ENCODE results near the gene HSPA6.
"Not testable (repeated sequence)": the region's sequence is repeated elsewhere in the genome, so short reads cannot be mapped to it uniquely, and the experiment has no call there.

Gene HSPA6

DNA sequence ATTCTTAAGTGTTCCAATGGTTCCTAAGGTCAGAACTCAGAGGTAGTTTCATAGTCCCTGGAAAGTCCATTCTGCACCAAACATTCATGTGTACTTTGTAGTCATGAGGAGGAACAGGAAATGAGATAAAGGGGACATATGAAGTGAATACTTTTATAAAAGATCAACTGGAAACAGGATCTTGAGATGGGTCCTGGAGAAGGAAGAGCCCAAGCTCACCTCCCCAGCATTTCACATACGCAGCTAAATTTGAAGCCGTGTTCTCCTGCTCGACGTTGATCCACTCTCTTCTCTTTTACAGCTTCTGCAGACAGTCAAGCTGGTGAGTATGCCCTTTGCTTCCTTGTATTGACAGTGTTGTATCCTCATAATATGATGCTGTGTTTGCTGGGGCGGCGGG lies 18.7 kb upstream of the HSPA6 start:
- DNase-seq = no peak

DNA sequence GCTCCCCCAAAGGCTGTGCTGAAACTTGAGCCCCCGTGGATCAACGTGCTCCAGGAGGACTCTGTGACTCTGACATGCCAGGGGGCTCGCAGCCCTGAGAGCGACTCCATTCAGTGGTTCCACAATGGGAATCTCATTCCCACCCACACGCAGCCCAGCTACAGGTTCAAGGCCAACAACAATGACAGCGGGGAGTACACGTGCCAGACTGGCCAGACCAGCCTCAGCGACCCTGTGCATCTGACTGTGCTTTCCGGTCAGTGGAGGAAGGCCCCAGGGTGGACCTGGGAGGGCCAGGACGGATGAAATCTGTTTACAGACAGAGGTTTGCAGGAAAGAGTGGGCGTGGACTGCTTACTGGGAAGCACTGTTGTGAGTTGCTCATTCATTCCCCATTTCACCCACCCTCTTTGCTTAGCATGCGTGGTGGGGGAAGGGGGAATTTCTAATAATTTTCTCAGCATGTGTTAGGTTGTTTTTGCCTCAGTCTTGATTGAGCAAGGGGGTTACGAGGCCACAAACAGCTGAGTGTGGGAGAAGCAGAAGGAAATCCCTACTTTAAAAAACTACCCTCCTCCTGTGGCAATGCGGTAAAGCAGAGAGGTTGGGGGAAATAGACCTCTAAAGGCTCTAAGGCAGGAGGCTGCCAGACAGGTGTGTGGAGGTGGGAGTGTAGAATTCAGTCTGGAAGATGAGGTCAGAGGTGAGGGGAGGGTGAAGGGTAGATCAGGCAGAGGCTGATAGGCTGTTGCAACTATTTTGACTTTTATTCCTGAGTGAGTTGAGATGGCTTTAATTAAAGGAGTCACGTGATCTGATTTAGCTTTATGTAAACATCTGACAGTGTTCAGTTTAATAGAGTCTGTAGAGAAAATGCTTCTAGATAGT lies 17.8 kb upstream of the HSPA6 start:
- no peak for DNase-seq

DNA sequence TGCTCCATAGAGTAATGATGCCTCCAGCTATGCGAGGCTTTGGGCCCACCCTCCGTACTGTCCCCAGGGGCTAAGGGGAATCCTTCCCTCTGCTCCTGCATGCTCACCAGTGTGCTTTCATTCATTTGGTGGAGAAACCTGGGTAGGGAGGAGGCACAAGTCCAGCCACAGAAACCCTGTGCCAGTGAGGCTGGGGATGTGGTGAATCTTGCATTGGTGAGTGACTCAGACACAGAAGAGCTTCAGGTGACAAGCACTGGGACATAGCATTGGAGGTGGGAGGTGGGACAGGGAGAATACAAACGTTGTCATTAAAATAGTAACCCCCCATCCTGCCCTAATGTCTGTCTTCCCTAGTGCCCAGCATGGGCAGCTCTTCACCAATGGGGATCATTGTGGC lies 13.9 kb upstream of the HSPA6 start:
- no peak for DNase-seq

DNA sequence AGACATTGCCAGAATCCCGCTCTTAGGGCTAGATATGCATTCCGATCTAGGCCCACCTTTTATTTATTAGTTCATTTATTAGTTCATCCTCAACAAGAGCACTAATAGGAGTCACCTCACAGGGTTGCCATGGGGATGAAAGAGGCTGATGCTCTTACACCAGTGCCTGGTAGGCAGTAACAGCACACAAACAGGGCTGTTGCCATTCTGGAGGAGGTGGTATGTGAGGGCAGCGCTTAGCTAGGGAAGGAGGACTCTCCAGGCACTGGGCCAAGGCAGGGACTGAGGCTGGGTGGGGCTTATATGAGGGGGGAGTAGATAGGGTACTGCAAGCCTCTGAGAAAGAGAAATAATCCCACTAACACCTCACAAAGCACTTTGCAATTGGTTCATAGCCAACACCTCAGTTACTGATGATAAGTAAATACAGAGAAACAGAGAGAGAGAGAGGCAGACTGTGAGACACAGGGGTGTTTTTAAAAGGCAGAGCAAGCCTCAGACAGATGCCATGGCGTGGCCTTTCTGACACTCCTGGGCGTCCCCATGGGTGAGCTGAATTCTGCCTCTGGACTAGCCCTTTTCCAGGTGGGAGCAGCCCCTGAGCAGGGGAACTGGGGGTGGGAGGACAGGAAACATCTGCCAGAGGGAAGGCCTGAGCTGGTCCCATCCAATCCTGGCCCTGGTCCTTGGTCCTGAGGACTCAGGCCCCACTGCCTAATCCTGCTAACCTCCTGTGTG lies 13.2 kb upstream of the HSPA6 start:
- no peak for DNase-seq

DNA sequence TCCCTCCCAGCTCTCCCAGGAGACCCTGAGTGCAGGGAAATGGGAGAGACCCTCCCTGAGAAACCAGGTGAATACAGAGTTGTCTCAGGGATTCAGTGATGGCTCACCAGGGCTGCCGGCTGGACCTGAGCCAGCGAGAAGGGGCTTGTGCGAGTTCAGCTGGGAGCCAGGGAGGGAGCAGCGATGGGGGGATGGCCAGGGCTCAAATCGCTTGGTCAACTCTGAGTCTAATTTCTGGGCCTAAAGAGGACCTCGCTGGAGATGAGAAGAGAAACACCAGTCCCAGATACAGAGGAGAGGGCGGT lies 12.6 kb upstream of the HSPA6 start:
- DNase-seq = no peak

DNA sequence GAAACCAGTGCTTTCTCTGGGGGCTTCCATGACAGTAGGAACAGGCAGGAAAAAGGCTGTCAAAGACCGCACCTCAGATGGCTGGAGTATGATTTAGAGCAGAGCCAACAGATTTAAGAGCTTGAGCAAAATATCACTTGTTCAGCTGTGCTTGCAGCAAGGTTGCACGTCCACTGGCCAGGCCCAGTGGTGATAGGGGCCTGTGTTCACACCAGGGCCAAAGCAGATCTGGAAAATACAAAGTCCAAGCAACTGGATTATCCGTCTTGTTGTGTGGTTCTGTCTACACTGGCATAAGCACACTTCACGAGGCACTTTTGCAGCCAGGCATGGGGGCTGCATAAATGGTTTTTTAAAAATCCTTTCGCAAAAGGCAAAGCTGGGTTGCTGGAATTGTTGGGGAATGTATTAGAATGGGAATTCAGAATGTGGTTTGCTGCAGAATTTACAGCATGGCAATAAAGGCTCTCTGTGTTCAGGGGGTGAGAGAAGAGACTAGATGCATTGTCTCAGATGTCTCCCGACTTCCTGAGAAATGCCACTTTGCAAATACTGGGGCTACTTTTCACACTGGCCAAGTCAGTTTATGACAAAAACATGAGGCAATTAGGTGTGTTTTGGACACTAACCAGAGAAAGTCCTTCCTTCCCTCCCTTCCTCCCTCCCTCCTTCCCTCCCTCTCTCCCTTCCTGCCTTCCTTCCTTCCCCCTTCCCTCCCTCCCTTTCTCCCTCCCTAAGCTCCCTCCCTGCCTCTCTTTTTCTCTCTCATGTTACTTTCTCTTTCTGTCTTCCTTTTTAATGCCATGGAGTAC lies 11.5 kb upstream of the HSPA6 start:
- DNase-seq = not testable (repeated sequence)

DNA sequence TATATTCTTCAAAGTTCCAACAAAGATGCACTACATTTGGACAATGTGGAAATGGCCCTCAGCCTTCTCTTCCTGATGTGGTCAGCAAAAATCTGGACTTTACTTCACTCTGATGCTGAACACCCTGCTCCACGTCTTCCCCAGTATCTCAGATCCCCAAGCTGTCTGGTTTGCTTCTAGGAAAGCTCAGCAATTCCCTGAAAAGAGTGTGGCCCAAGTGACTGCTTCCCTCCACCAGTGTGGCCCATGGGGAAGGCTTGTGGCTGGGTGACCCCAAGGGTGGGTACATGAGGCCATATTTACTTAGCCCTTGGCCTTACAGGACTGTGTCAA lies 10.9 kb upstream of the HSPA6 start:
- not testable (repeated sequence) for DNase-seq

DNA sequence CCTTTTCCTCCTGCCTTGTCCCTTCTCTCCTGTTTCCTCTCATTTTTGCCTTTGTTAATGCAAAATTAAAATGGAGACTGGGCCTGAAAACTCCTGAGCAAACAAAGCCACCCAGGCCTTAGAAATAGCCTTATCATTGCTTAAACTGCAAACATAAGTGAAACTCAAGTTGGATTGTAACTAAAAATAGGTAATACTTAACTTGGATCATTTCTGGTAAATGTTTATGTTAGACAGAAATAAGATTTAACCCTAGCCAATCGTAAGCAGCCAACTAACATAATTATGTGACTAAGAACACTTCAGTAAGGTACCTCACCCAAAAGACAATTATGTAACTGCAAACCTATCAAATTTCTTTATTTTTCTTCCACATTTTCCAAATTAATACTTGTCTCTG lies 10.4 kb upstream of the HSPA6 start:
- not testable (repeated sequence) for DNase-seq

DNA sequence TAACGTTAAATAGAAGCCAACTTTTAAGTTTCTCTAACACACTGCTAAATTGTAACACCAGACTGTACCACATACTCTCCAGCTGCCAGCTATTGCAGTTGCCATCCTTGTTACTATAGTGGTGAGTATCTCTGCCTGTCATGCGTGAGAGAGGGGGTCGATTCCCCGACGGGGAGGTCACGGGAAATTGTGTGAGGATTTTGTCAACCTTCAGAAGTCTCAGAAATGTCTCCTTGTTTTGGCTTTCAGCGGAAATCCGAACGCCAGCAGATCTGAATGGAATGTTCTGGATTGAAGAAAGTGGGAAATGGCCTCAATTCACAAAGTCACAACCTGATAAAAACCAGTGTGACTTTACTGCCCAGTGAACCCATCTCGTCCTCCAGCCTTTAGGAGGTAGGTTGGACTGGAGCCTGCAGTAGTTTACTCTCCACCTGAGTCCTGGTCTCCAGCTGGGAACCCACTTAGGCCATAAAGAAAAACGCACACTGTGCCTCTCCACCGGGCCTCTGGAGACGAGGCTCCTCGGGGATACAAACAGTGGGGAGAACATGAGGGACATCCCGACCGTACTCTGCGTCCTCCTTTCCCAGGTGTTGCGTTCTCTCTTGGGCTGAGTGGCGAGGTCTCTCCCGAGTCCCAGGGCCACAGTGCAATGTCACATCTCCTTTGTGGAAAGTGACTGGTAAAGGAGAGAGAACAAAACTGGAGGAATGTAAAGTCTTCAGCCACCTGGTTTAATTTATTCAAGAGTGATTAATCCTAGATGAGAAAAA lies 1.1 kb upstream of the HSPA6 start:
- not testable (repeated sequence) for DNase-seq

DNA sequence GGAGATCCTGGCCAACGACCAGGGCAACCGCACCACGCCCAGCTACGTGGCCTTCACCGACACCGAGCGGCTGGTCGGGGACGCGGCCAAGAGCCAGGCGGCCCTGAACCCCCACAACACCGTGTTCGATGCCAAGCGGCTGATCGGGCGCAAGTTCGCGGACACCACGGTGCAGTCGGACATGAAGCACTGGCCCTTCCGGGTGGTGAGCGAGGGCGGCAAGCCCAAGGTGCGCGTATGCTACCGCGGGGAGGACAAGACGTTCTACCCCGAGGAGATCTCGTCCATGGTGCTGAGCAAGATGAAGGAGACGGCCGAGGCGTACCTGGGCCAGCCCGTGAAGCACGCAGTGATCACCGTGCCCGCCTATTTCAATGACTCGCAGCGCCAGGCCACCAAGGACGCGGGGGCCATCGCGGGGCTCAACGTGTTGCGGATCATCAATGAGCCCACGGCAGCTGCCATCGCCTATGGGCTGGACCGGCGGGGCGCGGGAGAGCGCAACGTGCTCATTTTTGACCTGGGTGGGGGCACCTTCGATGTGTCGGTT lies 477 bp downstream of the HSPA6 start:
- not testable (repeated sequence) for DNase-seq

DNA sequence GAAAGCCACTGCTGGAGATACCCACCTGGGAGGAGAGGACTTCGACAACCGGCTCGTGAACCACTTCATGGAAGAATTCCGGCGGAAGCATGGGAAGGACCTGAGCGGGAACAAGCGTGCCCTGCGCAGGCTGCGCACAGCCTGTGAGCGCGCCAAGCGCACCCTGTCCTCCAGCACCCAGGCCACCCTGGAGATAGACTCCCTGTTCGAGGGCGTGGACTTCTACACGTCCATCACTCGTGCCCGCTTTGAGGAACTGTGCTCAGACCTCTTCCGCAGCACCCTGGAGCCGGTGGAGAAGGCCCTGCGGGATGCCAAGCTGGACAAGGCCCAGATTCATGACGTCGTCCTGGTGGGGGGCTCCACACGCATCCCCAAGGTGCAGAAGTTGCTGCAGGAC lies 981 bp downstream of the HSPA6 start:
- DNase-seq = not testable (repeated sequence)

DNA sequence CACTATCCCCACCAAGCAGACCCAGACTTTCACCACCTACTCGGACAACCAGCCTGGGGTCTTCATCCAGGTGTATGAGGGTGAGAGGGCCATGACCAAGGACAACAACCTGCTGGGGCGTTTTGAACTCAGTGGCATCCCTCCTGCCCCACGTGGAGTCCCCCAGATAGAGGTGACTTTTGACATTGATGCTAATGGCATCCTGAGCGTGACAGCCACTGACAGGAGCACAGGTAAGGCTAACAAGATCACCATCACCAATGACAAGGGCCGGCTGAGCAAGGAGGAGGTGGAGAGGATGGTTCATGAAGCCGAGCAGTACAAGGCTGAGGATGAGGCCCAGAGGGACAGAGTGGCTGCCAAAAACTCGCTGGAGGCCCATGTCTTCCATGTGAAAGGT lies 1.6 kb downstream of the HSPA6 start:
- DNase-seq = not testable (repeated sequence)

DNA sequence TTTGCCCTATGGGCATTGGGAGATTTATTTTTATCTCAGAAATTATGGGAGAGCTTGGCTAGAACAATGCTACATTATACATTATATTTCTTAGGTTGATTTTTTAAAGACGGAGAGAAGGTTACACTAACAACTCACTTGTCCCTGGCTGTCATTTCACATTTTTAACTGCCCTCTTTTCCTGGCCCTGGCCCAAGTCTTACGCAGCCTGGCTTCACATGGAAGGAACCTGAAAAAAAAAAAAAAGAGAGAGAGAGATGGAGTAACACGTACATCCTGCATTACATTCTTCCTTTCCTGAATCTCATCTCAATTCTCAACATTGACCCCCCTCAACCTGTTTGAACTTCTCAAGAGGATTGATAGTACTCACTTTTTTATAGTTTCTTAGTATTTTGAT lies 4.2 kb downstream of the HSPA6 start:
- DNase-seq = not testable (repeated sequence)

DNA sequence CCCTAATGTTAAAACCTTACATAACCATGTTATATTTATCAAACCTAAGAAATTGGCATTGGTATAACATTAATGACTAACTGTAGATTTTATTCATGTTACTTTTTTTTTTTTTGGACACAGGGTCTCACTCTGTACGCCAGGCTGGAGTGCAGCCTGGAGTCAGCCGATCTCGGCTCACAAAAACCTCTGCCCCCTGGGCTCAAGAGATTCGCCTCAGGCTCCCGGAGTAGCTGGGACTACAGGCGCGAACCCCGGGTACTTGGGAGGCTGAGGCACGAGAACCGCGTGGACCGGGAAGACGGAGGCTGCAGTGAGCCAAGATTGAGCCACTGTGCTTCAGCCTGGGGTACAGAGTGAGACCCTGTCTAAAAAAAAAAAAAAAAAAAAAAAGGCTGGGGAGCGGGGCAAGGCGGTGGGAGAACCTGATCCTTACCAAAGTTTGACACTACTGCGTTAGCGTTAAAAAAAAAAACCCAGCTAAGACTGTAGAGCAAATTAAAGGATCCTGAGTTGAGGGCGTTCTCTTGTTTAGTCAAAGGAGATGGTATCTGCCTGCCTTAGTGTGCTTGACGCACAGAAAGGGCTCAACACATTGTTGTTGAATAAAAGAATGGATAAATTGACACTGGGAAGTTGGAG lies 5.2 kb downstream of the HSPA6 start:
- DNase-seq = not testable (repeated sequence)

DNA sequence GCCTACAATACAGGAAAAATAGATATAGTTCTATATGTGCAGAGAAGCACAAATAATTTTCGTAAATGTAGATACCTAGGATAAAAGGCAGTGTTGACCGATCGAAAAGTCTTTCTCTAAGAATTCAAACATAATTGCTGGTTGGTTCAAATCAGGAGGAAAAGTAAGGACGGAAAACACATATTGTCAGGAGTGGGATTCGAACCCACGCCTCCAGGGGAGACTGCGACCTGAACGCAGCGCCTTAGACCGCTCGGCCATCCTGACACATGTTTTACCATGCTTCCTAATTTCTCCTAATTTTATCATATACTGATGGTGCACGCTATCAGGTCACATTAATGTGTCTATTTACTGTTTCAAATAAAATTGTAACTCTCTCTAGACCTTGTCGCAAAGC lies 5.8 kb downstream of the HSPA6 start:
- DNase-seq = peak; percentile 33

DNA sequence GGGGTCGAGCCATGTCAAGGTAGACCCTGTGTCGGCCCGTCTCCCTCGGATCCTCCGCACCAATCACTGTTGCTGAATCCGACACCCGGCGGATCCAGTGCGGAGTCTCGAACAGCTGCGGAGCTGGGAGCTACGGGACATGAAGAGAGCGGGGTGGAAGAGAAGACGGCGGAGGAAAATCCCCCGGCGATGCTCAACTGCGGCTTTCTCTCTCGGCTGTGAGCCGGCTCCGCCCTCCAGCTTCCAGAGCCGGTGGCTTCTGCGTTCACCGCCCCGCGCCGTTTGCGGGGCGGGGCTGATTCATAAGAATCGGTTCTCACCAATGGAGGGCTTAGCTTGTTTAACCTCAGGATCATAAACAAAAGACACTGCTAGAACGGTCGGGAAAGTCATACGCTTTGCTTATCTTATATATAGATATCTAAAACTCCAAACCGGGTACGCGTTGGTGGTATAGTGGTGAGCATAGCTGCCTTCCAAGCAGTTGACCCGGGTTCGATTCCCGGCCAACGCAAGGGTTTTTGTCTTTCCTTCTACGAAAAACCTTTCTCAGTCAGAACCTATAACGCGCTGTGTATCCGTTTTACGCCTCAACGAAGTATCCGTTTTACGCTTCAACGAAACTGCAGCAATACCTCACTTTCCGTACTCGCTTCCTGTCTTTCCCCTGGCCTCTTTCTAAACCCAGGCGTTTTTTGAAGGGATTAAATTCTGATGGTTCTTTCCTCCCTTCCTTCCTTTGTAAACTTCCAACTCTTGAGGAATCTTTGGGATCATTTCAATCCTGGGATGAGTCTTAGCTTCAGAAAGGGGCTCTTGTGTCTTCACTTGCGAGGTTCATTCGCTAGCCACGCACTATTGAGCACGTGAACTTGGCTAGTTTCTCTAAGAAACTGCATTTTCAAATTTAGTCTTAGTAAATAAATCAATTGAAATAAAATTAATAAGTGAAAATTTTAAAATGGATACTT lies 6.6 kb downstream of the HSPA6 start:
- DNase-seq = peak; percentile 85

DNA sequence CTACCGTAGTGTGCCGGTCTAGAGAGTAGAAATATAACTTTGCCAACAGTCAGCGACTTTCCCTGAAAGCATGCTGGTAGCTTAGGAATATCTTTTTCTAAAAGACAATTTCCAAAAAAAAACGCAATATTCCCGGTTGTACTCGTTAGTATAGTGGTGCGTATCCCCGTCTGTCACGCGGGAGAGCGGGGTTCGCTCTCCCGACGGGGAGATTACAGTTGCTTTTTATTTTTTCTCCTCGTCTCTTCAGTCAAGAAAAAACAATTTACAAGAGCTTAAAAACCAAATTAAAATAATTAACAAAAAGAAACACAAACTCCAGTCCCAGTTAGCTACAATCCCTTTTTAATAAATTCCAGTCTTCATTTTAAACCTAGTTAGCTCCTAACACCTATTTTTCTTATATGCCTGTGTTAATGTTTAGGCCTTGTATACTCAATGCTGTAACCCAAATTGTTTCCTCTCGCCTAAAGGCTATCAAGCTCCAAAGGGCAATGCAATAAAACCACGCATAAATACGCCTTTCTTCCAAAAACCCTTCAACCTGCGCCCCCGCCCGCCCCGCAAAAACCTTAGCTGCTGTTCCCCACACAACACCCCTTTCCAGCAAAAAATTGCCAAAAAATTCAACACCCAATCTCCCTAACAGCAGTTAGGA lies 7.8 kb downstream of the HSPA6 start:
- no peak for DNase-seq

DNA sequence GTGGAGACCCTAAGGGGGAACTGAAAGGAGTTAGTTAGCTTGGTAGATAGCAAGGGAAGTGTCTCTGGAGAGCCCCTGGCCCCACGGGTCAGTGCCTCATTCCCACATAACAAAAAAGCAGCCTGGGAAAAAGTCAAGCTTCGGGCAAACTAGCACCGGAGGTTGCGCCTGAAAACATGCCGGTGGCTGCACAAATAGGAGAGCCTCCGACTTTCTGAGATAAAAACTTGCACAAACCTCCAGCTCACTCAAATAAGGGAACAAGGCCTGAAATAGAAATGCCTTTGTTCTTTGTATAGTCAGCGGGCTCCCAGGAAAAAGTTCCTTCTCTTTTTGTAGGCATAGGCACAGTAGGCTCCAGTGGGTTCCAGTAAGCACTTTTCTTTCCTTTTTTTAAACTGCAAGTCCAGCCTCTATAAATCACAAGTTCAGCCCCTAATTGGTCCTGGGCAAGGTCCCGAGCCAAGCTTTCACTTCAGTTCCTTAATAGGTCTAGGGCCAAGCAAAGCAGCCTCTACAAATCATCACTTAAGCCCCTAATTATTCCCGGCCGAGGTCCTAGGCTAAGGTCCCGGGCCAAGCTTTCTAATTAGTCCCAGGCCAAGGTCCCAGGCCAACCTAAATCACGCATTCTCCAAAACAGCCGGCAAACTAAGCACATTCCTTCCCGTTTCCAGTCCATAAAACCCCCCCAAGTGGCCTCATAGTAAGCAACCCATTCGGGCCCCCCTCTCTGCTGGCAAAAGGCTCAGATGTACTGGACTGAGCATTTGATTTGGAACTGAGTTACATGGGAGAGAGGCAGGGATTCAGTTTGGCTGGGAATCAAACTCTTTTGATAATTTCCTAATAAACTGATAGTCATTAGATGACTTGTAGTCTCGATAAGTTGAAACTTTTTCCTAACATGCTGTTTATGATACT lies 8.6 kb downstream of the HSPA6 start:
- DNase-seq = not testable (repeated sequence)

DNA sequence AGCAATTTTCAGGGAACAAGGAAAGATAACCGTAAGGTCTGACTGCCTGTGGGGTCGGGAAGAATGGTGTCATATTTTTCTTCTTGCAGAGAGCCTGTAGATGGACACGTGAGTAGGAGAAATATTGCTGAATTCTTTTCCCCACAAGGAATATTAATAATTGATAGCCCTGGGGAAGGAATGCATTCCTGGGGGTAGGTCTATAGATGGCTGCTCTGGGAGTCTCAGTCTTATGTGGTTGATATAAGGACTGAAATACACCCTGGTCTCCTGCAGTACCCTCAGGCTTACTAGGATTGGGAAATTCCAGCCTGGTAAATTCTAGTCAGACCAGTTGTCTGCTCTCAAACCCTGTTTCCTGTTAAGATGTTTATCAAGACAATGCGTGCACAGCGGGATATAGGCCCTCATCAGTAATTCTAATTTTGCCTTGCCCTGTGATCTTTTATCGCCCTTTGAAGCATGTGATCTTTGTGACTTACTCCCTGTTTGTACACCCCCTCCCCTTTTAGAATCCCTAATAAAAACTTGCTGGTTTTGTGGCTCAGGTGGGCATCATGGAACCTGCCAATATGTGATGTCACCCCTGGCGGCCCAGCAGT lies 12.8 kb downstream of the HSPA6 start:
- not testable (repeated sequence) for DNase-seq
